ENCODE data around the gene SLC51B.

SLC51B gene

GRCh38 chr15:65079580-65079979, 34.4 kb downstream of the SLC51B start:
- TF ChIP-seq CTCF (conservative IDR thresholded peaks at IDR 0.05; ENCODE audit: low read length): no peak
- TF ChIP-seq EZH2phosphoT487 (IDR thresholded peaks at IDR 0.05; ENCODE audit: borderline replicate concordance): no peak
- Histone ChIP-seq H4K20me1 (ENCODE audit: insufficient read depth, low read length, poor library complexity, severe bottlenecking) (no peaks in the 10 kb centered on the region), H3K4me1 (ENCODE audit: insufficient read depth, low read length, poor library complexity, severe bottlenecking) (peaks cover 32% of the 10 kb centered on the region), H3K9ac (ENCODE audit: low read depth, low read length, poor library complexity, severe bottlenecking) (no peak overlapping the region), H3K4me3 (ENCODE audit: low read length, poor library complexity, severe bottlenecking) (no peak overlapping the region), H2AFZ (ENCODE audit: low read length) (no peak overlapping the region), H3K9me3 (ENCODE audit: insufficient read depth, low read depth, low read length) (no peaks in the 10 kb centered on the region), H3K27me3 (ENCODE audit: insufficient read depth, low read length, poor library complexity, severe bottlenecking) (no peaks in the 10 kb centered on the region), H3K9me2 (replicated peaks; ENCODE audit: low read depth, low read length) (no peaks in the 10 kb centered on the region), H3K4me2 (ENCODE audit: low read depth, low read length, poor library complexity, severe bottlenecking) (no peak overlapping the region), H3K79me2 (ENCODE audit: insufficient read depth, low read length) (no peaks in the 10 kb centered on the region), H3F3A (ENCODE audit: low read depth) (no peaks in the 10 kb centered on the region), H3K36me3 (ENCODE audit: insufficient read depth, low read length) (no peaks in the 10 kb centered on the region)

GRCh38 chr15:65081270-65081669, 36.1 kb downstream of the SLC51B start:
- no peaks in the 10 kb centered on the region for H3K27me3 ChIP-seq (ENCODE audit: insufficient read depth, low read length, poor library complexity, severe bottlenecking)
- no peaks in the 10 kb centered on the region for H3K9me3 ChIP-seq (ENCODE audit: insufficient read depth, low read depth, low read length)
- TF ChIP-seq EZH2phosphoT487 (IDR thresholded peaks at IDR 0.05; ENCODE audit: borderline replicate concordance) (no peak), CTCF (conservative IDR thresholded peaks at IDR 0.05; ENCODE audit: low read length) (no peak)
- H4K20me1 ChIP-seq (ENCODE audit: insufficient read depth, low read length, poor library complexity, severe bottlenecking): no peaks in the 10 kb centered on the region
- peaks cover 29% of the 10 kb centered on the region for H3K4me1 ChIP-seq (ENCODE audit: insufficient read depth, low read length, poor library complexity, severe bottlenecking)
- peak overlapping the region; percentile 48 for H3K9ac ChIP-seq (ENCODE audit: low read depth, low read length, poor library complexity, severe bottlenecking)
- no peaks in the 10 kb centered on the region for H3K79me2 ChIP-seq (ENCODE audit: insufficient read depth, low read length)
- H2AFZ ChIP-seq (ENCODE audit: low read length): no peak overlapping the region
- no peaks in the 10 kb centered on the region for H3K9me2 ChIP-seq (replicated peaks; ENCODE audit: low read depth, low read length)
- H3K36me3 ChIP-seq (ENCODE audit: insufficient read depth, low read length): no peaks in the 10 kb centered on the region
- H3K4me2 ChIP-seq (ENCODE audit: low read depth, low read length, poor library complexity, severe bottlenecking): peak overlapping the region; percentile 42
- no peaks in the 10 kb centered on the region for H3F3A ChIP-seq (ENCODE audit: low read depth)
- H3K4me3 ChIP-seq (ENCODE audit: low read length, poor library complexity, severe bottlenecking): no peak overlapping the region

GRCh38 chr15:65081758-65082157, 36.6 kb downstream of the SLC51B start:
- H3K9me2 ChIP-seq (replicated peaks; ENCODE audit: low read depth, low read length): no peaks in the 10 kb centered on the region
- H3K4me3 ChIP-seq (ENCODE audit: low read length, poor library complexity, severe bottlenecking): no peak overlapping the region
- TF ChIP-seq EZH2phosphoT487 (IDR thresholded peaks at IDR 0.05; ENCODE audit: borderline replicate concordance) (no peak), CTCF (conservative IDR thresholded peaks at IDR 0.05; ENCODE audit: low read length) (no peak)
- H2AFZ ChIP-seq (ENCODE audit: low read length): no peak overlapping the region
- H3K4me1 ChIP-seq (ENCODE audit: insufficient read depth, low read length, poor library complexity, severe bottlenecking): peaks cover 24% of the 10 kb centered on the region
- H3K9me3 ChIP-seq (ENCODE audit: insufficient read depth, low read depth, low read length): no peaks in the 10 kb centered on the region
- H3K27me3 ChIP-seq (ENCODE audit: insufficient read depth, low read length, poor library complexity, severe bottlenecking): no peaks in the 10 kb centered on the region
- peak overlapping the region; percentile 48 for H3K9ac ChIP-seq (ENCODE audit: low read depth, low read length, poor library complexity, severe bottlenecking)
- no peaks in the 10 kb centered on the region for H3F3A ChIP-seq (ENCODE audit: low read depth)
- H3K36me3 ChIP-seq (ENCODE audit: insufficient read depth, low read length): no peaks in the 10 kb centered on the region
- peak overlapping the region; percentile 42 for H3K4me2 ChIP-seq (ENCODE audit: low read depth, low read length, poor library complexity, severe bottlenecking)
- H3K79me2 ChIP-seq (ENCODE audit: insufficient read depth, low read length): no peaks in the 10 kb centered on the region
- no peaks in the 10 kb centered on the region for H4K20me1 ChIP-seq (ENCODE audit: insufficient read depth, low read length, poor library complexity, severe bottlenecking)
